Activated CD8-positive, alpha-beta T cell treated with anti-CD3 and anti-CD28 coated beads, Interleukin-2, amount 10 ng/mL, durations not matched to agents 7 days and 5 days (primary cell): ENCODE measurements around the gene CYP4F3. TPM values are rescaled to one million over a fixed set of nuclear protein-coding genes. Genes with fewer than 3 reads are reported as not detected.
"Not testable (repeated sequence)": the region's sequence is repeated elsewhere in the genome, so short reads cannot be mapped to it uniquely, and the experiment has no call there.

Experiments
- ATAC-seq: fragments of 150-1000 bp; cut with Tn5 transposase; one replicate; pipeline ENCODE4 v1.10.0; 2021; ENCODE audit warnings: moderate library complexity
- CTCF ChIA-PET: fragments of 350-600 bp; sonication (Branson Sonifier 250); formaldehyde crosslinking; loops from one replicate; lab custom pipeline; 2021; ENCODE audit warnings: antibody characterized with exemption; lab: Charles Lee
- POLR2A ChIA-PET: fragments of 350-600 bp; sonication (Branson Sonifier 250); formaldehyde crosslinking; loops from one replicate; lab custom pipeline; 2021; ENCODE audit warnings: antibody characterized with exemption; lab: Charles Lee
- DNase-seq: peaks from one replicate; pipeline ENCODE4 v3.0.0-alpha.2; 2020
- H3K27ac Mint-ChIP-seq: one replicate; pipeline ENCODE4 v1.8.0; 2021; ENCODE audit warnings: mild to moderate bottlenecking, mixed read lengths
- H3K27me3 Mint-ChIP-seq: one replicate; pipeline ENCODE4 v1.8.0; 2021; ENCODE audit warnings: low read depth, mixed read lengths
- H3K36me3 Mint-ChIP-seq: one replicate; pipeline ENCODE4 v1.8.0; 2021; ENCODE audit warnings: low read depth, mixed read lengths
- H3K4me1 Mint-ChIP-seq: one replicate; pipeline ENCODE4 v1.8.0; 2021; ENCODE audit warnings: low read depth, mixed read lengths
- H3K4me3 Mint-ChIP-seq: one replicate; pipeline ENCODE4 v1.8.0; 2021; ENCODE audit warnings: mild to moderate bottlenecking, mixed read lengths
- H3K9me3 Mint-ChIP-seq: one replicate; pipeline ENCODE4 v1.8.0; 2022; ENCODE audit warnings: mixed read lengths; ENCODE audit not compliant: insufficient read depth
- total RNA-seq, 2 experiments: library from RNA; stranded (reverse); gene quantifications; one replicate each; pipeline ENCODE4 v1.2.3, GENCODE V29; 2021

The CYP4F3 gene
- not detected for total RNA-seq

- DNase-seq (no peak), ATAC-seq (no peak)
- ChIA-PET CTCF (no interaction called here), POLR2A (no interaction called here)
- H3K4me1 Mint-ChIP-seq = peaks cover 3% of the 10 kb centered on the region
- H3K9me3 Mint-ChIP-seq = no peaks in the 10 kb centered on the region
- H3K4me3 Mint-ChIP-seq = no peak within 1 kb of the TSS
- H3K27me3 Mint-ChIP-seq = no peaks in the 10 kb centered on the region
- H3K27ac Mint-ChIP-seq = no peak within 1 kb of the TSS
- H3K36me3 Mint-ChIP-seq = no peaks in the 10 kb centered on the region
Measured at GRCh38 chr19:15640294-15640903, at the start of gene CYP4F3. Gene CYP4F3, plus strand, starts transcription at chr19:15640897. Its CDS starts 519 bp downstream, at chr19:15641416.

GRCh38 chr19:15591796-15592195, 48.9 kb upstream of the CYP4F3 start:
- no peaks in the 10 kb centered on the region for H3K9me3 Mint-ChIP-seq
- CTCF ChIA-PET = no interaction called here

GRCh38 chr19:15592506-15592905, 48.2 kb upstream of the CYP4F3 start:
- H3K9me3 Mint-ChIP-seq, CTCF ChIA-PET, DNase-seq, POLR2A ChIA-PET, H3K4me1 Mint-ChIP-seq, H3K4me3 Mint-ChIP-seq, H3K27ac Mint-ChIP-seq, H3K36me3 Mint-ChIP-seq, ATAC-seq: not testable (repeated sequence)
- H3K27me3 Mint-ChIP-seq = peaks cover 12% of the 10 kb centered on the region

More at GRCh38 chr19:15591796-15592195, 48.9 kb upstream of the CYP4F3 start:
- Mint-ChIP-seq H3K4me1 (no peaks in the 10 kb centered on the region), H3K4me3 (no peak overlapping the region), H3K27ac (no peak overlapping the region), H3K36me3 (peaks cover 3% of the 10 kb centered on the region), H3K27me3 (peaks cover 12% of the 10 kb centered on the region)
- no peak for ATAC-seq
- no peak for DNase-seq
- POLR2A ChIA-PET = no interaction called here

- H3K4me1 Mint-ChIP-seq, H3K9me3 Mint-ChIP-seq, DNase-seq, POLR2A ChIA-PET, CTCF ChIA-PET, H3K27ac Mint-ChIP-seq, H3K36me3 Mint-ChIP-seq, ATAC-seq, H3K4me3 Mint-ChIP-seq: not testable (repeated sequence)
- peaks cover 10% of the 10 kb centered on the region for H3K27me3 Mint-ChIP-seq
Measured at GRCh38 chr19:15593766-15594165, 46.9 kb upstream of the CYP4F3 start.

- Mint-ChIP-seq H3K9me3 (no peaks in the 10 kb centered on the region), H3K27me3 (peaks cover 10% of the 10 kb centered on the region), H3K36me3 (peaks cover 3% of the 10 kb centered on the region), H3K4me1 (no peaks in the 10 kb centered on the region), H3K4me3 (no peak overlapping the region), H3K27ac (no peak overlapping the region)
- ChIA-PET CTCF (no interaction called here), POLR2A (no interaction called here)
- no peak for DNase-seq
- no peak for ATAC-seq
Measured at GRCh38 chr19:15595069-15595468, 45.6 kb upstream of the CYP4F3 start.

GRCh38 chr19:15607978-15608925, 32.4 kb upstream of the CYP4F3 start:
- H3K27ac Mint-ChIP-seq, DNase-seq, H3K9me3 Mint-ChIP-seq, ATAC-seq, CTCF ChIA-PET, POLR2A ChIA-PET, H3K4me1 Mint-ChIP-seq, H3K27me3 Mint-ChIP-seq, H3K4me3 Mint-ChIP-seq, H3K36me3 Mint-ChIP-seq: not testable (repeated sequence)

- CTCF ChIA-PET = no interaction called here
- DNase-seq (no peak), ATAC-seq (no peak)
- POLR2A ChIA-PET = no interaction called here
- Mint-ChIP-seq H3K36me3 (no peaks in the 10 kb centered on the region), H3K27me3 (no peaks in the 10 kb centered on the region), H3K4me3 (no peak overlapping the region), H3K9me3 (no peaks in the 10 kb centered on the region), H3K4me1 (no peaks in the 10 kb centered on the region), H3K27ac (no peak overlapping the region)
Measured at GRCh38 chr19:15609261-15609660, 31.4 kb upstream of the CYP4F3 start.

- Mint-ChIP-seq H3K4me3 (no peak overlapping the region), H3K27ac (no peak overlapping the region), H3K4me1 (no peaks in the 10 kb centered on the region), H3K27me3 (no peaks in the 10 kb centered on the region), H3K9me3 (no peaks in the 10 kb centered on the region), H3K36me3 (no peaks in the 10 kb centered on the region)
- ATAC-seq (no peak), DNase-seq (no peak)
- ChIA-PET CTCF (no interaction called here), POLR2A (no interaction called here)
Measured at GRCh38 chr19:15612342-15612741, 28.4 kb upstream of the CYP4F3 start.

GRCh38 chr19:15613338-15613737, 27.4 kb upstream of the CYP4F3 start:
- H3K36me3 Mint-ChIP-seq = no peaks in the 10 kb centered on the region
- no peak for ATAC-seq
- no peaks in the 10 kb centered on the region for H3K4me1 Mint-ChIP-seq
- H3K9me3 Mint-ChIP-seq = no peaks in the 10 kb centered on the region
- ChIA-PET CTCF (no interaction called here), POLR2A (no interaction called here)
- no peaks in the 10 kb centered on the region for H3K27me3 Mint-ChIP-seq
- DNase-seq = no peak
- H3K4me3 Mint-ChIP-seq = no peak overlapping the region
- H3K27ac Mint-ChIP-seq = no peak overlapping the region

GRCh38 chr19:15614507-15615379, 26.0 kb upstream of the CYP4F3 start, which contains the start of gene CYP4F8:
Gene CYP4F8, plus strand, starts transcription at chr19:15615218. Its CDS starts 399 bp downstream, at chr19:15615617.
- POLR2A ChIA-PET = no interaction called here
- CTCF ChIA-PET = no interaction called here
- ATAC-seq = no peak

GRCh38 chr19:15615526-15615925, 25.2 kb upstream of the CYP4F3 start:
- H3K4me3 Mint-ChIP-seq = no peak overlapping the region
- no peak overlapping the region for H3K27ac Mint-ChIP-seq
- ChIA-PET POLR2A (no interaction called here), CTCF (no interaction called here)
- no peaks in the 10 kb centered on the region for H3K36me3 Mint-ChIP-seq
- no peaks in the 10 kb centered on the region for H3K9me3 Mint-ChIP-seq
- ATAC-seq (no peak), DNase-seq (no peak)
- H3K4me1 Mint-ChIP-seq = no peaks in the 10 kb centered on the region
- no peaks in the 10 kb centered on the region for H3K27me3 Mint-ChIP-seq

More at GRCh38 chr19:15614507-15615379, 26.0 kb upstream of the CYP4F3 start, which contains the start of gene CYP4F8:
- no peak for DNase-seq
- Mint-ChIP-seq H3K36me3 (no peaks in the 10 kb centered on the region), H3K4me1 (no peaks in the 10 kb centered on the region), H3K4me3 (no peak within 1 kb of the TSS), H3K9me3 (no peaks in the 10 kb centered on the region), H3K27ac (no peak within 1 kb of the TSS), H3K27me3 (no peaks in the 10 kb centered on the region)
